HG02642 (cell line): ENCODE results near the gene SUSD1.

Source experiments
- ATAC-seq: cut with Tn5 transposase; IDR thresholded peaks from one replicate; pipeline ENCODE4 v1.9.1; 2021; ENCODE audit warnings: mild to moderate bottlenecking; ENCODE audit not compliant: unreplicated experiment, poor library complexity

SUSD1 gene

DNA sequence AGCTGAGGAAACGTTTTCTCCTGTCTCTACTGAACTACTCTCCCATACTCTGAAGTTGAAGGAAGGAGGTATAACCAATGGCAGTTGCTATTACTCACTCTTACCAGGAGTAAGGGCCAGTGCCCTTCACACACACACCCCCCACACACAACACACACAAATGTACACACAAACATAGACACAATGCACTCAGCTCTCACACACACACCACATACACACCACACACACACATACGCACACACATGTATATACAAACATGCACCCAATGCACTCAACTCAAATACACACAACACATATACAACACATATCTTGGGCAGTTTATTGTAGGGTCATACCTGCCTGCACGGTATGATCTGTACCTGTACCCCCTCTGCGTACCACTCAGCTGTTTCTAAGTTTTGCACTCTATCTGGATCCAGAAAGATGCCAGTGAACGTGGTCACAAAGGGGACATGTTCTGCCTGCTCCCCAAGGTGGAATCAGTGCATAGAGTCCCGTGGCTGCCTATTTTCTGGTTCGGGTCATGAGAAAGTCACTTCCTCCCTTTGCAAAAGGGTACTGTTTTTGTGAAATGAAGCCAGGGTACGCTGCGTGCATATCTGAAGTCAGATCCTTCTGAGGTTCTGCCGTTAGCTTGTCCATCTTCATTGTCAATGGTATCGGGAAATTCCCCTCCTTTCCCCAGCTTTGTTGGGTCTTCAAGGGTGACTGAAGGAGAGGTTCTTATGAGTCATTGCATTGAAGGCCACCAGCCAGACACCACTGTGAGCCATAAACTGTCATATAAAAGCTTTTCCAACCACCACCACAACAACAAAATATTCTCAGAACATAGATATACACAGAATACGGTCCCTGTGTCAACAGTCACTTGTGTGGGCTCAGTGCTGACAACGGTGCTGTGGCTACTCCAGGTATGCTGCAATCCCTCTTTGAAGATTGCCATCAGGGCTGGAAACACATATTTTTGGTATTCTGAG, 146.6 kb downstream of the SUSD1 start:
- ATAC-seq = peak; percentile 47

DNA sequence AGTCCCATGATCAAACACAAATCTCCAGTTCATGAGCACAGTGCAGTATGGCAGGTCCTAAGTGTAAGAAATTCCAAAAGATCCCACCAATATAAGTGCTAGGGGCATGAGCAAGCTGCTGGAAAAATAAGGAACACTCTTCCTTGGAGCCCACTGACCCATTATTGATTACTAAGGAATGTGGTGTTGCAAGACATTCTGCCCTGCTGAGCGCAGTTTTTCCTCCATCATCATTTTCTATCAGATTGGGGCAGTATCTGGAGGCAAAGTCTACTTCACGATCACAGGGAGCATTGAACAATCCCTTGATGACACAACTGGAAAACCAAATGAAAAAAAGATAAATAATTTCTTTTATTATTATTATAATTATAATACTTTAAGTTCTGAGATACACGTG, 149.2 kb downstream of the SUSD1 start:
- no peak for ATAC-seq

DNA sequence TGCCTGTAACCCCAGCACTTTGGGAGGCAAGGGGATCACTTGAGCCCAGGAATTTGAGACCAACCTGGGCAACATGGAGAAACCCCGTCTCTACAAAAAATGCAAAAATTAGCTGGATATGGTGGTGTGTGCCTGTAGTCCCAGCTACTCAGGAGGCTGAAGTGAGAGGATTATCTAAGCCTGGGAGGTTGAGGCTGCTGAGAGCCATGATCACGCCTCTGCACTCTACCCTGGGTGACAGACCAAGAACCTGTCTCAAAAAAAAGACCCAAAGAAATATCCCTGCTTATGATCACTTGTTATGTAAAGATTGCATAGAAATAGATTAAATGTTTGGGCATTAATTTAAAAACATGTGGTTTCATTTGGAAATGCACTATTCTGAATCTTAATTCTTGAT, 153.4 kb downstream of the SUSD1 start:
- no peak for ATAC-seq

DNA sequence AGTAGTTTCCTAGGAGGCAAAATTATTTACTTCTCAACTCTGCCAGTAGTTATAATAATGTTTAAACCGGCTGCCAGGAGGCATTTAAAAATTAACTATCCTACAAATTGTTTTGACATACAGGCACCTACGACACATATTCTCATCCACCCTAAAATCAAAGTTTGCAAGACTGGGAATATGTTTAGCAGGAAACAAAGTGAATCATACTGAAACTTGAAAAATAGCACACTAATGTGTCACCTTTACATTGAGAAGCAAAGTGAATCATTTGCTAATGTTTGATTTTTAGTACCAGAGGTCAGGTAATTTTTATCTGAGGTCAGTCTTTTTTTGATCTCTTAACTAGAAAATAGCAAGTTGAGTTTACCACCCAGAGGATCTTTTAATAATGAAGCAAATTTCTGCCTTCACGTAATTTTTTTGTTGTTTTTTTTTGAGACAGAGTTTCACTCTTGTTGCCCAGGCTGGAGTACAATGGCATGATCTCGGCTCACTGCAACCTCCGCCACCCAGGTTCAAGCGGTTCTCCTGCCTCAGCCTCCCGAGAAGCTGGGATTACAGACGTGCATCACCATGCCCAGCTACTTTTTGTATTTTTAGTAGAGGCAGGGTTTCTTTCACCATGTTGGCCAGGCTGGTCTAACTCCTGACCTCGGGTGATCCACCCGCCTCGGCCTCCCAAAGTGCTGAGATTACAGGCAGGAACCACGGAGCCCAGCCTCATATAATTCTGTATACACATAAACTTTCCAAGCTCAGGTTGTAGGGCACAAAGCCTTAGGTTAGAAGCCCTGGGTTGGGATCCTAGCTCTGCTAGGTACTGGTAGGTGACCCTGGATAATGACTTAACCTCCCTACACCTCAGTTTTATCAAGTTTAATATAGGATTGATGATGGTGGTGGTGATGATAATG, 154.2 kb downstream of the SUSD1 start:
- ATAC-seq = no peak

DNA sequence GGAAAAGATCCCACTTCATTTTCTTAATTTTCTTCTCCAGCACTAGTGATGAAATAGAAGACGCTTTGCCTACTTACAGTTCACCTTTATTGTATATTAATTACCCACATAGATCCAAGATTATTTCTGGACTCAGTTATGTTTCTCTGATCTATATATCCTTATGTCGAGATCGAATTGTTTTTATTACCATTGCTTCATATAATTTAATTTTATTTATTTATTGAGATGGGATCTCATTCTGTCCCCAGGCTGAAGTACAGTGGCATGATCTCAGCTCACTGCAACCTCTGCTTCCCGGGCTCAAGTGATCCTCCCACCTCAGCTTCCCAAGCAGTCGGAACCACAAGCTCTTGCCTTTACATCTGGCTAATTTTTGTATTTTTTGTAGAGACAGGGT, 157.2 kb downstream of the SUSD1 start:
- no peak for ATAC-seq

DNA sequence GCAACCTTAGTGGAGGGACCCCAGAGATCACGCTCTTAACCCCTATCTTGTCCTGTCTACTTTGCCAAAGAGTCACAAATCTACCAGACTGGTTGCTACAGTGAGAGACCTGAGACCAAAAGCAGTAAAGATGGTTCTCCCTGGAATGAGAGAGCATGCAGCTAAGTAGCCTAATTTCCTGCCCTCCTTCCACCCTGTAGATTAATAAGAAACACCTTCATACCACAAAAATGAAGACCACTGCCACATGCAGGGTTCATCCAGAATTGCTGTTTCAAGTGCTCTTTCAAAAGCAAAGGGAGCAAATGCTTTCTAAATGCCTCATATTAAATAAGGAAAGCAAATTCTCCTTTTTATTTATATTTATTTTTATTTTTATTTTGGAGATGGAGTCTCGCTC, 159.4 kb downstream of the SUSD1 start:
- no peak for ATAC-seq

DNA sequence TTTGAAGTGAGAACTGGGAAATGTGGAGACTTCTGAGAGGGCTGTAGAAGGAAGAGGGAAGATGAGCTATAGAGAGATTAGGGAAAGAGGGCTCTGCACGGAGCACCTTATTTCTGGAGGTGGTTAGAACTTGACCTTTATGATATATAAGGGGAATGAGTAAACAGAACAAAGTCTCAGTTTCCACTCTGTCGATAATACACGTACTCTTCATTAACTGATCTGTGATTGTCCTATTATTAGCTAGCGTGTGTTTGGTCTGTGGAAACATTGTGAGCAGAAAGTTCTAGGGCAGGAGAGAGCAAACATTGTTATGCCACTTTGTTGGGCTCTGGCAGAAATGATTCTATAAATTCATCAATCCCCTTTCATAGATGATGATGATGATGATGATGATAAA, 159.9 kb downstream of the SUSD1 start:
- ATAC-seq = no peak

DNA sequence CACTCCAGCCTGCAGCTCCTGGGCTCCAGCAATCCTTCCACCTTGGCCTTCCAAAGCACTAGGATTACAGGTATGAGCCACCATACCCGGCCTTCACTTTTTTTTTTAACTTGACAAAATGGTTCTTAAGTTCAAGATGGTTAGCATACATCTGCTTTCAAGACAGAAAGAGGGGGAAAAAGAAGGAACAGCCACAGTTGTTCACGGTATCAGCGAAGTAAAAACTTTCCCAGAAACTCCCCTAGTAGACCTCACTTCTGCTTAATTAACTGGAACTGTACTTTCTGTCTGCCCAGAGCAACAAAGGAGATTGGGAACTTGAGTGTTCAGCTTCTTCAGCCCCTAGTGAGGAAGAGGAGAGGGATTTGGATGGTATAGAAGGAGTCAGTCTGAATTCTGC, 161.8 kb downstream of the SUSD1 start:
- no peak for ATAC-seq

DNA sequence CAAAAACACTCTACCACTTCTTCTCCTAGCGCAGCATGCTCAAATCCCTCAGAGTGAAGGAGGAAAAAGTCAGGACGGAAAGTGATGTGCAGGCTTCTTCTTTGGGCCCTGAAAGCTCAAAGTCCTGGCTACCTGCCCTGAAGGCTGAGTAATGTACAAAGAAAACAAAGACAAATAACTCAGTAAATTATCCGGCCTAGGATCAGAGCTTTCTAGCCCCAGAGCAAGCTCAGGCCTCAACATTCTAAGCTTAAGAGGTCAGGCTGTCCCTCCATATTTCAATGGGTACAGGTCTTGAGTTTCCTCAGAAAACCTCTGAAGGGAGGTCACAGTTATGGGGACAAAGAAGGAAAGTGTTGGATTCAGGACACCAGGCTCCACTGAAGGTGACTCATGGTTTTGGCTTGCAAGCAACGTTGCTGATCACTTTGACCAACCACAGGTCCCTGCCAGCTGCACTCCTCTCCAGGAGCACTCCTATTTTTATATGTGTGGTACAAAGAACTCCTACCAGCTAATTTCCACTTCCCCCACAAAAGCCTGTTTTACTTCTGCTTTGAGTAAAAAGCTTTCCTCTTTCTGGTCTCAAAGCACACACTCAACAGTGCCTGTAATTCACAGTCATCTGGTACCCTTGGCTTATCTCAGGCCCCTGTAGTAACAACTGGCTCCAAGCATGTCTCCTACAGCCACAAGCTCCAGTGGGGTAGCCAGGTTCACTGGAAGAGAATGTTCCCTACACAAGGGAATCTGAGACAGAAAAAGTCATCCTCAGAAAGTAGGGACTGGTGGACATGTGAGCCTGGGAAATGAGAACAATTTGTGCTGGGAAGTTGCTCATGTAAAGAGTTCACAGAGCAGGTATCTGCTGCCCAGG, 162.8 kb downstream of the SUSD1 start:
- peak; percentile 82 for ATAC-seq

DNA sequence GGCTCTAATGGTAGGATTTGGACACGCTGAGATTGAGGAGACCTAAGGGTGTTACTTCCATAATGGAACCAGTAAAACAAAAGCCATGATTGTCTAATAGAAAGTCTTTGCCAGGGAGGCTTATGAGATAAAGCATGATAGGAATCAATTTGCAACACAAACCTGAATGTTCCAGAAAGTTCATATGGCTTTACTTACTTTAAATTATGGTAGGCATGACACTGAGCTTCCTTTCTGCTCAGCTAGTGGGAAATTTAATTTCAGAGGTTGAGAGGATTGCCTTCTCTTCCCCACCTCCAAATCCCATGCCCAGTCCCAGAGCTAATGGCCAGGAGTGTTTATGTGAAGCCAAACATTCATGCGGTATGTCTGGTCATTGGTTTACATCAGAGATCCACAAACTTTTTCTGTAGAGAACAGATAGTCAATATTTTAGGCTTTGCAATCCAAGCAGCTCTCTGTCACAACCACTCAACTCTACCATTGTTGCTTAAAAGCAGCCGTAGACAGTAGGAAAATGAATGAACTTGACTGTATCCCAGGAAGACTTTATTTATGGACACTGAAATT, 164.0 kb downstream of the SUSD1 start:
- ATAC-seq = no peak

DNA sequence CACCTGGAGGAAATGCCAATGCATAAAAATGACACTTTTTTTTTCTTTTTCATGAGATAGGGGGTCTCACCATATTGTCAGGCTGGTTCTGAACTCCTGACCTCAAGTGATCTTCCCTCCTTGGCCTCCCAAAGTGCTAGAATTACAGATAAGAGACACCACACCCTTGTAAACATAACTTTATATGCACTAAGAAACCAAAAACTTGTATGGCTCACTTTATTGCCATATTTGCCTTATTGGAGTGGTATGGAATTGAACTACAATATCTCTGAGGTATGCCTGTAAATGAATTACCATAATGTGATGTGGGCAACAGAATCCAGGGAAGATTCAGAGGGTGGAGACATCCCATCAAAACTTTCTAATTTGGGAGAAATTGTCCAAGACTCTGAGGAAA, 164.6 kb downstream of the SUSD1 start:
- ATAC-seq = no peak

DNA sequence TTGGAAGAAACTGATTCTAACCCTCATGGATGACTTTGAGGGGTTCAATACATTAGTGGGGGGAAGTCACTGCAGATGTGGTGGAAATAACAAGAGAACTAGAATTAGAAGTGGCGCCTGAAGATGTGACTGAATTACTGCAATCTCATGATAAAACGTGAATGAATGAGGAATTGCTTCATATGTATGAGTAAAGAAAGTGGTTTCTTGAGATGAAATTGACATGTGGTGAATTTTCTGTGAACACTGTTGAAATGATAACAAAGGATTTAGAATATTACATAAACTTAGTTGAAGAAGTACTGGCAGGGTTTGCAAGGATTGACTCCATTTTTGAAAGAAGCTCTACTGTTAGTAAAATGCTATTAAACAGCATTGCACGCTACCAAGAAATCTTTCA, 165.4 kb downstream of the SUSD1 start:
- ATAC-seq = no peak

DNA sequence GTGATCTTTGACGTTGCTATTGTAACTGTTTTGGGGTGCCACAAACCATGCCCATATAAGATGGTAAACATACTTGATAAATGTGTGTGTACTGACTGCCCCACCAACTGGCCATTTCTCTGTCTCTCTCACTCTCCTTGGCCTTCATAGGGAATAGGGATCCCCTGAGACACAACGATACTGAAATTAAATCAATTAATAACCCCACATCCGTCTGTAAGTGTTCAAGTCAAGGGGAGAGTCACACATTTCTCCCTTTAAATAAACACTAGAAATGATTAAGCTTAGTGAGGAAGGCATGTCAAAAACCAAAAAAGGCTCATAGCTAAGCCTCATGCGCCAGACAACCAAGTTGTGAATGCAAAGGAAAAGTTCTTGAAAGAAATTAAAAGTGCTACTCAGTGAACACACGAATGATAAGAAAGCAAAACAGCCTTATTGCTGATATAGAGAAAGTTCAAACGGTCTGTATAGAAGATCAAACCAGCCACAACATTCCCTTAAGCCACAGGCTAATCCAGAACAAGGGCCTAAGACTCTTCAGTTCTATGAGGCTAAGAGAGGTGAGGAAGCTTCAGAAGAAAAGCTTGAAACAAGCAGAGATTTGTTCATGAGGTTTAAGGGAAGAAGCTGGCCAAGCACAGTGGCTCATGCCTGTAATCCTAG, 167.4 kb downstream of the SUSD1 start:
- no peak for ATAC-seq

DNA sequence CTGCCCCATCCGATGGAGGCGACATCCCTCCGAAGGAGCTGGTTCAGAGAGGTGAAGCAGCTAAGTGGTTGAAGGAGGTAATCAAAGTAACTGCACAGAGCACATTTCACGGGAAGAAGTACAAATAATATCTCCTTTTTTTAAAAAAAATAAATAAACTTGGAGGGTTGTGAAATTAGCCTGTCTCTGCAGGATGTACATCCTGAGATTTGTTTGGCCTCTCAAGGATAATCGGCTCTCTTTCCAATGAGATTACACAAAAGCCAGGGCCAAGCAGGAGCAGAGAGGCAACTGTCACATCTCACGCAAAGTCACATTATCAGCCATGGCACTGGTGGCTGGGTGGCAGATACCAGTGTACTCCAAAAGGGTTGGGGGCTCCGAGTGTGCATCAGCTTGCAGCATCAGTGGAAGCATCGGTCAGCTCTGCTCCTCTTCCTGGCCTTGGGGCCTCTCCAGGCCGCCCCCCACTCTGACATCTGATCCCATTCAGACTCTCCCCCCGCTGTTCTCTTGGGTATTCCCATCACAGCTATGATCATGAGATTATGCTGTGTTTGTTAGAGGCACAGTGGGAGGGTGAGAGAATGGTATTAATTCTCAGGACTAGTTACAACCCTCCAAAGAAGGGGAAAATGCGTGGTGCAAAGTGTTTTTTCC, 168.6 kb downstream of the SUSD1 start:
- no peak for ATAC-seq

DNA sequence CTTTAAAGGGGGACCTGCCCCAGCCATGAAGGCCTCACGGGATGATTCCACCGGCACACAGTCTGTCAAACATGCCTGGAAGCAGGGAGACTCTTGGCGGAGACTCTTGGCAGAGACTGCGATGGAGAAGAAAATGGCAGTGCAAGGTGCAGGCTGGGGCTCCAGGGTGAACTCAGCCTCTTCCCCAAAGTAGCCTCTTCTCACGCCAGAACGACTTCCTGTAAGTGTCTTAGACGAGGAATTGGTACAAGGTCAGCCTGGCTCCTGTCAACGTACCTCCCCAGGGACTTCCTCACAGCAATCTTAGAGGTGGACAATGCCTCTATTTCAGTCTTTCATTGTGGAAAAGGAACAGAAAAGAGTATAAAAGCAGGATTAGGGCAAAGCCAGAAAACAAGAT, 169.2 kb downstream of the SUSD1 start:
- no peak for ATAC-seq

DNA sequence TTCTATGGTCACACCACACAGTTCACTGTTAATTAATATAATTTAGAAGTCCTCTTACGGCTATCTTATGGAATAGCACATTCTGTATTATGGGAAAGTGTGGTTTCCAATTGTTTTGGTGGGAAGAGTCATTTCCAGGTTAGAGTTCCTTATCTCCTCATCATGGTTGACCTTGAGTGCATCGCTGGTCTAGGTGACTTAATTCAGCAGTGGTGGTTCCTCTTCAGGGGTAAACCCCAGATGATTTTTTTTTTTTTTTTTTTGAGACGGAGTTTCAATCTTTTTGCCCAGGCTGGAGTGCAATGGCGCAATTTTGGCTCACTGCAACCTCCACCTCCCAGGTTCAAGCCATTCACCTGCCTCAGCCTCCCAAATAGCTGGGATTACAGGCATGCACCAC, 171.6 kb downstream of the SUSD1 start:
- no peak for ATAC-seq

DNA sequence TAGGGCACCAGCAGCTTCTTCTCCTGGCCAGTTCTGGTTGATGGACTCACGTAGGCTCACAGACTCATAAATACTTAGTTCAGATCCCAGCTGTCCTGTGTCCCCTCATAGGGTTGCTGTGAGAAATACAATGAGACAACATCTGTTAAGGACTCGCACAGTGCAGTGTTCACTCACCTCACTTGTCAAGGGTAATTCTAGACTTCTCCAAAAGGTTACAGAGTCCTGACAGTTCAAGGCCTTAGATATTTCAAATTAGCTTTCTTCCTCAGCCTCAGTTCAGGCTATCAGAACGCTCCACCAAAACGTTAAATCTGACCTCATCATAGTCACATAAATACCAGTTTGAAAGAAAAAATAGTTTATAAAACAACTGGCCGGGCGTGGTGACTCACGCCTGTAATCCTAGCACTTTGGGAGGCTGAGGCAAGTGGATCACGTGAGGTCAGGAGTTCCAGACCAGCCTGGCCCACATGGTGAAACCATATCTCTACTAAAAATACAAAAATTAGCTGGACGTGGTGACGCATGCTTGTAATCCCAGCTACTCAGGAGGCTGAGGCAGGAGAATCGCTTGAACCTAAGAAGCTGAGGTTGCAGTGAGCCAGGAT, 172.1 kb downstream of the SUSD1 start:
- ATAC-seq = no peak

DNA sequence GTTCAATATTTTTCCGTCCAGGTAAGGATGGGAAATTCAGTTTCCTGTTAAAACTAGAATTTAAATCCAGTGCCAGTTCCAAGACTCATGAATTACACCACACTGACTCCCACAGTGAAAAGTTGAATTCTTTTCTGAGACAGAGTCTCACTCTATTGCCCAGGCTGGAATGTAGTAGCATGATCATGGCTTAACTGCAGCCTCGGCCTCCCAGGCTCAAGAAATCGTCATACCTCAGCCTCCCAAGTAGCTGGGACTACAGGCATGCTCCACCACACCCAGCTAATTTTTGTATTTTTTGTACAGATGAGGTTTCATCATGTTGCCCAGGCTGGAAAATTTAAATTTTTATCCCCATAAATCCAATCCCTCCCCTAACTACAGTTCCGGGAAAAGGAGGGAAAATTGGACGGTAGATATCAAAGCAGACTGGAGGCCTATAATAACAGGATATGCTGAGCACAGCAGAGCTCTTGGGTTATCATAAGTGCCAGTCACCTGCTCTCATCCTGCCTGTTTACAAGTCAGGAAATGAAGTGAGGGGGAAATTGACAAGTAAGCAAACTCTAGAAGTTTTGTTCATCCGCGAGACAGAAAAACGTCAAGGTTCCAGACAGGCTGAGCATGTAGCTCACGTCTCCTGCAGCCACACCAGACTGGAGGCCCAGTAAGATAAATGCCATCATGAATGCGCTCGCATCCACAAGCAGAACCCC, 172.8 kb downstream of the SUSD1 start:
- ATAC-seq = no peak
